Measurements from ENCODE around the gene MTARC2.
"Not testable (repeated sequence)": the region's sequence is repeated elsewhere in the genome, so short reads cannot be mapped to it uniquely, and the experiment has no call there.

GRCh38 chr1:220736283-220736682, 11.8 kb upstream of the MTARC2 start:
- not testable (repeated sequence) for TF ChIP-seq POLR2A, TAF1, POLR2AphosphoS5 (IDR thresholded peaks at IDR 0.05; ENCODE audit: low read depth, low read length)
